Neuronal stem cell (in vitro differentiated cells): Measurements from ENCODE around the gene SCAF1.
"Not testable (repeated sequence)": the region's sequence is repeated elsewhere in the genome, so short reads cannot be mapped to it uniquely, and the experiment has no call there.

Experiments used
- DNase-seq: peaks from one replicate; pipeline ENCODE4 v3.0.0-alpha.2; 2013; ENCODE audit warnings: low spot score
- H2AFZ ChIP-seq: one replicate; pipeline ENCODE4 v1.6.1; 2013; ENCODE audit warnings: mild to moderate bottlenecking, low read length, inconsistent platforms
- H2AK5ac ChIP-seq: 2 replicates; pipeline ENCODE4 v1.6.1; 2013; ENCODE audit warnings: low read depth, mild to moderate bottlenecking, inconsistent platforms, low read length, moderate library complexity, mixed read lengths
- H2BK120ac ChIP-seq: 2 replicates; pipeline ENCODE4 v1.6.1; 2013; ENCODE audit warnings: low read depth, mild to moderate bottlenecking, inconsistent platforms, low read length, moderate library complexity, mixed read lengths
- H2BK12ac ChIP-seq: one replicate; pipeline ENCODE4 v1.6.1; 2013; ENCODE audit warnings: low read length, inconsistent platforms
- H2BK15ac ChIP-seq: 2 replicates; pipeline ENCODE4 v1.6.1; 2013; ENCODE audit warnings: mild to moderate bottlenecking, low read length, inconsistent platforms, mixed read lengths
- H2BK5ac ChIP-seq: one replicate; pipeline ENCODE4 v1.6.1; 2013; ENCODE audit warnings: inconsistent platforms, mild to moderate bottlenecking, low read length, moderate library complexity
- H3K14ac ChIP-seq: one replicate; pipeline ENCODE4 v1.6.1; 2013; ENCODE audit warnings: low read length, inconsistent platforms
- H3K18ac ChIP-seq: 2 replicates; pipeline ENCODE4 v1.6.1; 2013; ENCODE audit warnings: low read length, inconsistent platforms
- H3K23ac ChIP-seq: 2 replicates; pipeline ENCODE4 v1.6.1; 2013; ENCODE audit warnings: low read depth, mild to moderate bottlenecking, mixed read lengths, low read length, inconsistent platforms; ENCODE audit not compliant: poor library complexity
- H3K27ac ChIP-seq: replicated peaks from 3 replicates; pipeline ENCODE4 v1.5.1; 2013; ENCODE audit warnings: low read length, inconsistent platforms
- H3K27me3 ChIP-seq, 3 experiments: 2 replicates each; pipeline ENCODE4 v1.6.1; 2013; ENCODE audit warnings: low read length in 3 of 3, mild to moderate bottlenecking in 2 of 3, inconsistent platforms in 1 of 3, low read depth in 1 of 3, mixed read lengths in 1 of 3, moderate library complexity in 1 of 3; ENCODE audit not compliant: control insufficient read depth in 3 of 3, insufficient read depth in 3 of 3
- H3K36me3 ChIP-seq, 2 donors: replicated peaks in 1 of 2; 2 replicates each; pipeline ENCODE4 v1.6.1; 2013; ENCODE audit warnings: low read length in 2 of 2; ENCODE audit not compliant: control insufficient read depth in 2 of 2, insufficient read depth in 2 of 2
- H3K4ac ChIP-seq: 2 replicates; pipeline ENCODE4 v1.6.1; 2013; ENCODE audit warnings: inconsistent platforms, mild to moderate bottlenecking, low read length, moderate library complexity
- H3K4me1 ChIP-seq, 2 donors: 1 replicate in 1 of 2; 2 replicates in 1 of 2; pipeline ENCODE4 v1.6.1; 2013; ENCODE audit warnings: low read length in 2 of 2, low read depth in 1 of 2; ENCODE audit not compliant: control insufficient read depth in 2 of 2, insufficient read depth in 1 of 2
- H3K4me2 ChIP-seq: one replicate; pipeline ENCODE4 v1.6.1; 2013; ENCODE audit warnings: mild to moderate bottlenecking, low read length, inconsistent platforms; ENCODE audit not compliant: insufficient read depth, poor library complexity, severe bottlenecking
- H3K4me3 ChIP-seq, 2 donors: 2 replicates each; pipeline ENCODE4 v1.5.1; 2013; ENCODE audit warnings: low read length in 2 of 2, mild to moderate bottlenecking in 2 of 2, inconsistent platforms in 1 of 2, moderate library complexity in 1 of 2
- H3K79me1 ChIP-seq: one replicate; pipeline ENCODE4 v1.6.1; 2013; ENCODE audit warnings: low read depth, mild to moderate bottlenecking, inconsistent platforms, low read length, moderate library complexity
- H3K9ac ChIP-seq: one replicate; pipeline ENCODE4 v1.6.1; 2013; ENCODE audit warnings: mild to moderate bottlenecking, low read depth, low read length, inconsistent platforms; ENCODE audit not compliant: poor library complexity
- H3K9me3 ChIP-seq, 2 donors: replicated peaks in 1 of 2; 2 replicates each; pipeline versions ENCODE3 to v1.6.1; 2013; ENCODE audit warnings: low read length in 2 of 2, mild to moderate bottlenecking in 2 of 2, inconsistent platforms in 1 of 2, low read depth in 1 of 2, mixed read lengths in 1 of 2, moderate library complexity in 1 of 2; ENCODE audit not compliant: control insufficient read depth in 2 of 2, insufficient read depth in 1 of 2
- H4K8ac ChIP-seq: one replicate; pipeline ENCODE4 v1.6.1; 2013; ENCODE audit warnings: low read depth, mild to moderate bottlenecking, inconsistent platforms, low read length, moderate library complexity
- H4K91ac ChIP-seq: one replicate; pipeline ENCODE4 v1.6.1; 2013; ENCODE audit warnings: low read length, low read depth, mild to moderate bottlenecking, inconsistent platforms; ENCODE audit not compliant: poor library complexity
- WGBS, 2 donors: extraction: QIAGEN DNeasy Blood & Tissue Kit; methylation state at CpG; one replicate each; pipeline ENCODE4 v1.1.7; 2013; ENCODE audit warnings: missing lambda C conversion rate in 2 of 2, mixed read lengths in 1 of 2; ENCODE audit not compliant: insufficient read length in 2 of 2, insufficient replicate concordance in 1 of 2; ENCODE audit errors: extremely low coverage in 2 of 2; 5-methylcytosine and 5-hydroxymethylcytosine counted together

The SCAF1 gene

GRCh38 chr19:49633273-49633672 lies 8.7 kb upstream of the SCAF1 start:
- not testable (repeated sequence) for H3K79me1 ChIP-seq, H2BK120ac ChIP-seq, DNase-seq, H3K9ac ChIP-seq, H2BK12ac ChIP-seq, H2BK15ac ChIP-seq, H2AFZ ChIP-seq, H3K23ac ChIP-seq, H3K4me2 ChIP-seq, H3K4ac ChIP-seq, H3K18ac ChIP-seq, H3K9me3 ChIP-seq, H3K27me3 ChIP-seq, H4K91ac ChIP-seq, H4K8ac ChIP-seq, H3K14ac ChIP-seq, H2BK5ac ChIP-seq, H2AK5ac ChIP-seq, H3K27ac ChIP-seq
- Histone ChIP-seq H3K4me1 (peaks cover 19% of the 10 kb centered on the region in 2 donors), H3K4me3 (peak overlapping the region in 1 of 2 donors; percentile 5), H3K36me3 (peaks cover 4 to 23% of the 10 kb centered on the region in 2 donors)
- no CpG with 5 or more reads among the region's 9 CpGs for WGBS, 2 donors

DNA sequence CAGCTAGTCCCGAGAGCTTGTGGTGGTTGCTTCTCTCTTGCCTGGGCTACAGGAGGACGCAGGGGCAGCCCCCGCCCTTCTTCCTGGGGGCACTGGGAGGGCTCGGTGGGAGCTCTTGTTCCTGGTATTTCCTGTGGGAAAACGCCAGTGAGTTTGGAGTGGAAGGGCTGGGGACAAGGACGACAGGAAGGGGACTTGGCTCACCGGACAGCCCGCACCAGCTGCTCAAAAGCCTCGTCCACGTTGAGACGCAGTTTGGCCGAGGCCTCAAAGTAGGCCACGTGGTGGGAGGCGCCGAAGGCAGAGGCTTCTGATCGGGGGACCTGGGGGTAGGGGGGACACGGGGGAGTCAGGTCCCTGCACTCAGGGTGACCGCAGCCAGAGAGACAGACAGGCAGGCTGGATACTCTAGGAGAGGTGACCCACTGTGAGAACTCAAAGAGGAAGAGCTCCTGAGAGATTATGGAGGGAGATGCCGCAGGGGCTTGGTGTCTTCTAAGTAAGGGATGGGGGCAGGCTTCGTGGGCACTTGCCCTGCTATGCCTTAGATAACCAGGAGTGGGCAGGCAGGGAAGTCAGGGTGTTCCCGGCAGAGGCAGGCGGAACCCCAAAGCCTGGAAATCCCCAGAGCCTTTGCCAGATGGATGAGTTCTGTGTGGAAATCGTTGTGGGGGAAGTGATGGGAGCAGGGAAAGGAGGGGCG lies 6.3 kb upstream of the SCAF1 start:
- H4K91ac ChIP-seq = no peak overlapping the region
- H3K4me1 ChIP-seq = peaks cover 23 to 29% of the 10 kb centered on the region in 2 donors
- H3K27me3 ChIP-seq = no peaks in the 10 kb centered on the region
- no CpG with 5 or more reads among the region's 24 CpGs for WGBS, 2 donors
- H2BK5ac ChIP-seq = peak overlapping the region; percentile 93
- peak overlapping the region; percentile 5 for H2AFZ ChIP-seq
- H3K9me3 ChIP-seq = no peaks in the 10 kb centered on the region
- H3K9ac ChIP-seq = no peak overlapping the region
- no peak overlapping the region for H3K4me3 ChIP-seq
- no peak for DNase-seq
- H3K27ac ChIP-seq = peak overlapping the region; percentile 32
- no peak overlapping the region for H2BK120ac ChIP-seq
- no peak overlapping the region for H2BK15ac ChIP-seq
- no peak overlapping the region for H3K23ac ChIP-seq
- H3K14ac ChIP-seq = no peak overlapping the region
- peaks cover 0 to 5% of the 10 kb centered on the region in 2 donors for H3K36me3 ChIP-seq
- H2AK5ac ChIP-seq = peak overlapping the region; percentile 90
- H4K8ac ChIP-seq = no peak overlapping the region
- H3K4me2 ChIP-seq = no peak overlapping the region
- H3K79me1 ChIP-seq = no peaks in the 10 kb centered on the region
- peak overlapping the region; percentile 90 for H2BK12ac ChIP-seq
- peak overlapping the region; percentile 96 for H3K18ac ChIP-seq
- H3K4ac ChIP-seq = no peak overlapping the region

GRCh38 chr19:49636233-49636932 lies 5.6 kb upstream of the SCAF1 start:
- no peaks in the 10 kb centered on the region for H3K36me3 ChIP-seq
- H3K4me2 ChIP-seq = peak overlapping the region; percentile 4
- WGBS, 2 donors = no CpG with 5 or more reads among the region's 30 CpGs
- H2AK5ac ChIP-seq = peak overlapping the region; percentile 90
- H3K4me1 ChIP-seq = peaks cover 23 to 35% of the 10 kb centered on the region in 2 donors
- peak overlapping the region; percentile 90 for H2BK12ac ChIP-seq
- H2BK120ac ChIP-seq = no peak overlapping the region
- no peaks in the 10 kb centered on the region for H3K79me1 ChIP-seq
- no peaks in the 10 kb centered on the region for H3K9me3 ChIP-seq
- H3K23ac ChIP-seq = peak overlapping the region; percentile 10
- peak overlapping the region; percentile 96 for H3K18ac ChIP-seq
- H4K8ac ChIP-seq = peak overlapping the region; percentile 78
- H3K9ac ChIP-seq = no peak overlapping the region
- H3K27me3 ChIP-seq = no peaks in the 10 kb centered on the region
- peak overlapping the region; percentile 97 for H3K14ac ChIP-seq
- H2BK15ac ChIP-seq = peak overlapping the region; percentile 89
- peak overlapping the region; percentile 35 for H3K27ac ChIP-seq
- DNase-seq = no peak
- peak overlapping the region; percentile 5 for H2AFZ ChIP-seq
- peak overlapping the region; percentile 79 for H4K91ac ChIP-seq
- peak overlapping the region; percentile 93 for H2BK5ac ChIP-seq
- H3K4ac ChIP-seq = peak overlapping the region; percentile 44
- H3K4me3 ChIP-seq = no peak overlapping the region
